ENCODE data around the gene CCDC195. TPM values are rescaled to one million over a fixed set of nuclear protein-coding genes. Genes with fewer than 3 reads are reported as not detected.

Gene CCDC195
- total and polyA plus RNA-seq, 2 of the 4 experiments (the other 2 are of a cell fraction) = not detected

DNA sequence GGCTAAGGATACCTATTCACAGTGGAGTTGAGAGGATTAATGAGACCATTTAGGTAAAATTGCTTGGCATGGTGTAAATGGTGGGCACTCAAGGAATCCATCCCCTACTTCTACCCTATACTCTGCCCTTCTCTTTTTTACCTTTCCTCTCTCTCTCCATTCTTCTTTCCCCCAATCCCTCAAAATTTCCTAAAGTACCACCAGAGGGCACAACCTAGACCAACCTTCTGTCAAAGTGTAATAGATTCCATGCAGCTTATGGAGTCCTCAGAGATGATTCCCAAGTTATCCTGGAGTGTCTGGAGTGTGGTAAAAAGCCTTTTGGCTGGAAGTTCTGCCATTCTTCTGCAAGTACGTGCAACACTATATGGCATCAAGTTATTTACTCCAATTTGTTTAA lies 33.0 kb upstream of the CCDC195 start:
- Histone ChIP-seq H3K4me2 (ENCODE audit: low read depth, low read length) (no peak overlapping the region), H2BK20ac (ENCODE audit: low read depth, low read length) (no peak overlapping the region), H3K14ac (replicated peaks; ENCODE audit: low read depth, low read length) (no peak overlapping the region), H3K9me1 (ENCODE audit: insufficient read depth, low read length) (no peaks in the 10 kb centered on the region), H3K36me3 (ENCODE audit: control insufficient read depth, insufficient read depth, low read length) (no peaks in the 10 kb centered on the region), H3K79me1 (ENCODE audit: low read depth in 1 of 2, low read length in 2 of 2) (no peaks in the 10 kb centered on the region), H4K20me1 (ENCODE audit: insufficient read depth, low read length) (no peaks in the 10 kb centered on the region), H3K27me3 (ENCODE audit: control insufficient read depth, insufficient read depth, low read length) (peaks cover 4% of the 10 kb centered on the region; the same call in 1 of the 2 replicates), H4K91ac (ENCODE audit: insufficient read depth, low read depth, low read length) (no peak overlapping the region), H3K4ac (ENCODE audit: low read depth, low read length) (no peak overlapping the region), H3K56ac (ENCODE audit: extremely low read depth, insufficient read depth, low read length) (no peak overlapping the region), H3K9me3 (ENCODE audit: control insufficient read depth, insufficient read depth, low read length) (no peaks in the 10 kb centered on the region), H2BK15ac (ENCODE audit: low read depth, low read length) (no peak overlapping the region), H2BK5ac (ENCODE audit: low read depth, low read length, poor library complexity, severe bottlenecking) (no peak overlapping the region), H3K9ac (ENCODE audit: low read depth, low read length) (no peak overlapping the region), H3K4me3 (ENCODE audit: insufficient read depth, low read depth, low read length) (no peak overlapping the region), H3K18ac (ENCODE audit: low read depth, low read length) (no peak overlapping the region), H4K8ac (ENCODE audit: low read depth in 2 of 2, low read length in 2 of 2) (no peak overlapping the region), H2AFZ (replicated peaks; ENCODE audit: low read length, poor library complexity) (no peak overlapping the region), H3K4me1 (ENCODE audit: control insufficient read depth, insufficient read depth, low read length) (no peaks in the 10 kb centered on the region), H2AK5ac (ENCODE audit: low read depth, low read length) (no peak overlapping the region), H3K27ac (ENCODE audit: insufficient read depth, low read length) (no peak overlapping the region), H2BK120ac (ENCODE audit: low read depth, low read length) (no peak overlapping the region), H2AK9ac (replicated peaks; ENCODE audit: low read depth, low read length, poor library complexity) (no peak overlapping the region), H4K5ac (ENCODE audit: low read depth, low read length) (no peak overlapping the region), H3K23ac (ENCODE audit: low read depth, low read length) (no peak overlapping the region)
- BruUV-seq (replicated peaks) = no TSS peak
- no peak for ATAC-seq (ENCODE audit: low read depth)
- ChIA-PET CTCF (no interaction called here), POLR2A (ENCODE audit: unreplicated experiment) (no interaction called here)
- no CpG with 5 or more reads among the region's 1 CpG for WGBS, 2 experiments (ENCODE audit: extremely low coverage in 2 of 2, insufficient read length in 1 of 2)
- dilution Hi-C loops (cut with HindIII; ENCODE audit: low sequenced_read_pairs, unreplicated experiment) (no loop called here), in situ Hi-C loops (cut with MboI; ENCODE audit: low sequenced_read_pairs) (no loop called here), intact Hi-C loops (cut with micrococcal nuclease) (no loop called here)
- TF ChIP-seq POLR2A (IDR thresholded peaks at IDR 0.05; ENCODE audit: low read depth, low read length) (no peak), MAZ (IDR thresholded peaks at IDR 0.05; ENCODE audit: borderline replicate concordance, low read depth, low read length) (no peak), RAD21 (IDR thresholded peaks at IDR 0.05; ENCODE audit: low read length) (no peak), MAFK (IDR thresholded peaks at IDR 0.05; ENCODE audit: low read depth, low read length) (no peak), RCOR1 (IDR thresholded peaks at IDR 0.05; ENCODE audit: insufficient replicate concordance, low read length) (no peak)
- TF ChIP-seq, protein P1, sequence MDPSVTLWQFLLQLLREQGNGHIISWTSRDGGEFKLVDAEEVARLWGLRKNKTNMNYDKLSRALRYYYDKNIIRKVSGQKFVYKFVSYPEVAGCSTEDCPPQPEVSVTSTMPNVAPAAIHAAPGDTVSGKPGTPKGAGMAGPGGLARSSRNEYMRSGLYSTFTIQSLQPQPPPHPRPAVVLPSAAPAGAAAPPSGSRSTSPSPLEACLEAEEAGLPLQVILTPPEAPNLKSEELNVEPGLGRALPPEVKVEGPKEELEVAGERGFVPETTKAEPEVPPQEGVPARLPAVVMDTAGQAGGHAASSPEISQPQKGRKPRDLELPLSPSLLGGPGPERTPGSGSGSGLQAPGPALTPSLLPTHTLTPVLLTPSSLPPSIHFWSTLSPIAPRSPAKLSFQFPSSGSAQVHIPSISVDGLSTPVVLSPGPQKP (IDR thresholded peaks at IDR 0.05; ENCODE audit: borderline replicate concordance, low read depth, low read length) = no peak
- TF ChIP-seq, protein P2, sequence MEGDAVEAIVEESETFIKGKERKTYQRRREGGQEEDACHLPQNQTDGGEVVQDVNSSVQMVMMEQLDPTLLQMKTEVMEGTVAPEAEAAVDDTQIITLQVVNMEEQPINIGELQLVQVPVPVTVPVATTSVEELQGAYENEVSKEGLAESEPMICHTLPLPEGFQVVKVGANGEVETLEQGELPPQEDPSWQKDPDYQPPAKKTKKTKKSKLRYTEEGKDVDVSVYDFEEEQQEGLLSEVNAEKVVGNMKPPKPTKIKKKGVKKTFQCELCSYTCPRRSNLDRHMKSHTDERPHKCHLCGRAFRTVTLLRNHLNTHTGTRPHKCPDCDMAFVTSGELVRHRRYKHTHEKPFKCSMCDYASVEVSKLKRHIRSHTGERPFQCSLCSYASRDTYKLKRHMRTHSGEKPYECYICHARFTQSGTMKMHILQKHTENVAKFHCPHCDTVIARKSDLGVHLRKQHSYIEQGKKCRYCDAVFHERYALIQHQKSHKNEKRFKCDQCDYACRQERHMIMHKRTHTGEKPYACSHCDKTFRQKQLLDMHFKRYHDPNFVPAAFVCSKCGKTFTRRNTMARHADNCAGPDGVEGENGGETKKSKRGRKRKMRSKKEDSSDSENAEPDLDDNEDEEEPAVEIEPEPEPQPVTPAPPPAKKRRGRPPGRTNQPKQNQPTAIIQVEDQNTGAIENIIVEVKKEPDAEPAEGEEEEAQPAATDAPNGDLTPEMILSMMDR (conservative IDR thresholded peaks at IDR 0.05; ENCODE audit: low read depth, low read length) = no peak
- DNase-seq = no peak

All from IMR-90 (cell line).